NCI-H2029 treated with DMSO at 0.1 percent for 48 hours (cell line): Measurements from ENCODE around the gene LDLRAD4.
A peak's percentile ranks its signal among the peaks of the same experiment; 100 is the strongest.

ENCODE experiments used
- DNase-seq: peaks from one replicate; lab custom pipeline; 2025; lab: John Stamatoyannopoulos, UW

Gene LDLRAD4

DNA sequence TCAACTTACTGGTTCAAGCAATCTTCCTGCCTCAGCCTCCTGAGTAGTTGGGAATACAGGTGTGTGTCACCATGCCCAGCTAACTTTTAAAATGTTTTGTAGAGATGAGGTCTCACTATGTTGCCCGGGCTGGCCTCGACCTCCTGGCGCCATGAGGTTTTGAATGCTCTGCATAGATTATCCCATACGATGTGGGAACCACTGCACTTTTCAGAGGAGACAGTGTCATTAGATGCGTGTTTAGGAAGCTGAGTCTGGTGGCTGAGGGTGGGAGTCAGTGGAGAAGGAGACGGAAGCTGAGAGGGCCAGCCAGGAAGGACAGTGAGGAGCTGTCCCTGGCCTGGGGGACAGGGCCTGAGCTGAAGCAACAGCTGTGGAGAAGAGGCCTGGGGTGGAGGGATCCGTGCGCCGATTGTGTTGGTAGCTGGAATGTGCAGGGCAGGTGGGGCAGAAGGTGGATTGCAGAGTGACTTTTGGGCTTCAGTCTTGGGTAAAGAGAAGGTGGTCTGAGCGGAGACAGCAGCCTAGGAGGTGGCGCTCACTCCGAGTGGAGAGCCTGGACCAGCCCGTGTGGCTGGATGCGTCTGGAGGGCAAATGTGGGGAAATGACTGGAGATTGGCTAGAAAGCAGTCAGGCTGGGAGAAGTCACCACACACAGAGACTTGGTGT lies 68.0 kb downstream of the LDLRAD4 start:
- DNase-seq: no peak

DNA sequence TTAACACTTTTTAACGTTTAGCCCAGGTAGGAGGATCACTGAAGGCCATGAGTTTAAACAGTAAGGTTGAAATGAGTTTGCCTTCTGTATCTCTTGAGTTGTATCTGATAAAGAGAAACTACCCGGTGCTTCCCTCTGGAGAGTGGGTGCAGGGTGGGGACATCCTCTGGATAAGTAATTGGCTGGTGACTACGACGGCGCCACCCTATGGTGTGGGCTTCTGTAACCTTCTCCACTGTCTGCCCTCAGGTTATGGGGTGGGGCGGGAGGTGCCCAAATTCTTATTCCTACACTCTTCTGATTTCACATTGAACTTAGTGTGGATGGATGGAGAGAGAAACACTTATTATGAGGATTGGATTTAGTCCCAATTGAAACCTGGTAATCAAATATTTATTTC lies 68.8 kb downstream of the LDLRAD4 start:
- no peak for DNase-seq

DNA sequence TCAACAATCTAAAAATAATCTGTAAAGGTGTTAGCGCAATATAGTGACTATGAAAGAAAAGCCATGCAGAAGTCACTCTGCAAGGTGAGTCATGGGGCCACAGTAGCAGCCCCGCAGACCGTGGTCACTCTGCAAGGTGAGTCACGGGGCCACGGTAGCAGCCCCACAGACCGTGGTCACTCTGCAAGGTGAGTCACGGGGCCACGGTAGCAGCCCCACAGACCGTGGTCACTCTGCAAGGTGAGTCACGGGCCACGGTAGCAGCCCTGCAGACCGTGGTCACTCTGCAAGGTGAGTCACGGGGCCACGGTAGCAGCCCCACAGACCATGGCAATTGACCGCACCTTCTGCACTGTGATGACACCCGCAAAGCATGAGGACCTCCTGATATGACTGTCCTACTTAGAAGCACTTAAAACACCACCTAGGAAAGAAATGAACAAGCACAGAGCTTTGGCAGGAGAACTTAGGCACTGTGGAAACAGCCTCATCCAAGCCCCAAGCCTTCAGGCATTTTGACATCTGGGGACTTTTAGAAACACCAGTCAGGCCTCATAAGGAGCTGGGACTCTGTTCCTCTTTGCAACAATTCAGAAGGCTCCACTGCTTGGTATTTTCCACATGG lies 70.1 kb downstream of the LDLRAD4 start:
- DNase-seq: no peak

DNA sequence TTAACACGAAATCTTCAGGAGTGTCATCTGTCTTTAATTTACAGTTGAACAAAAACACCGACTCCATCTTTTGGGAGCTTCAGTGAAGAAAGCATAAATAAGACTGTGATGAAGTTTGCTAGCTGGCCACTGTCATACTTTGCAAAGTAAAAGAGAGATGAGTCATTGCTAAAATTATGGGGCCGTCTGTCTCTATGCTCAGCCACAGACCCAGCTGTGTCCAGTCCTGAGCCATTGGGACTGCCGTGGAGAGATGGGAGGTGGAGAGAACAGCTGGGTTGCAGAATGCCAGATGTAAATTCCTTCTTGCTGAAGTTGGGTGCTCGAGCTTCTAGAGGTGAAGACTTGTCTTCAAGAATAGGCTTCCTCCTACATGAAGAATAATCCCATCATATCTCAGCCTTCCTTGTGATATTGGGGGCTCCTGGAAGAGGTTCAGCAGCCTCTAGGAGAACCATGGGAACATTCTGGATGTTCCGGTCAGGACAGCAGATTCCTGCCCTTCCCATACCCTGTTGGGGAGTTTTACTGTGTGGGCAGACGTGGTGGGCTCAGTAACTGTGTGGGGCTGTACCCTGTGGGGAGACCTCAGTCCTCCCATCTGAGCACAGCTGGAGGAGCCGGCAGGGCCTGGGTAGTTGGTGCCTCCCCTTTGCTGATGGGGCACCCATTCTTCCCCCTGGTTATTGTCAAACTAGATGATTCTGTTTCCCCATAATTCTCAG lies 71.1 kb downstream of the LDLRAD4 start:
- no peak for DNase-seq

DNA sequence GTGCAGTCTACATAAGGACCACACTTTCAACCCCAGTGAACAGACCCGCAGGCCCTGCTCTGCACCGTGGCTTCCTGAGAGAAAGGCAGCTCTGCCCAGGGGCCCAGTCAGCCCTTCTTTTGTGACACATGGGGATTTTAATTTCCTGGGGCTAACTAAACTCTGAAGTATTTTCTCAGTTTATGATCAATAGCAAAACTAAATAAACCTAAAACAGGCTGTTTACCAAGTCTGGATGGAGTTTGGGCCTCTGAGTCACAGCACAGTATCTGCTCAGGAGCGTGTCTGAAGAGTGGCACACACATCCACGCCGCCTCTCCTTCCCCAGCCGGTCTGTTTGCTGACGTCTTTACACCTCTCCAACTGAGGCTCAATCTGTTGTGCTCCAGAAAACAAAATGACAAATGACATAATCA lies 72.3 kb downstream of the LDLRAD4 start:
- peak; percentile 7 for DNase-seq

DNA sequence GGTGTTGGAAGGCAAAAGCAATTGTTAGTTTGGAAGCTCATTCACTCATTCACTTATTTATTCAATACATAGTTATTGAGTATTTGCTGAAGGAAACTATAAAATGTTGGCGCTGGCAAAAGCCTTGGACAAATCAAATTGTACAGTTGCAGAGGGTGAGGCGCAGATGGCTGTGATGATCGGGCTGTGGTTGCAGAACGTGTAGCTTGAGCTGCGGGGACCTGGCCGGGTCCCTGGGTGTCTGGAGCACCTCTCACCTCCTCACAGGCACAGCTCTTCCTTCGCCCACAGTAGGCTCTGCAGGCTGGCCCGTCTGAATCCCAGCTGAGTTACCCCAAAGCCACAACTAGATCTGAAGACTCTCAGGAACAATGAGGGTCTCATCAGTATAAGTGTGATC lies 72.7 kb downstream of the LDLRAD4 start:
- no peak for DNase-seq

DNA sequence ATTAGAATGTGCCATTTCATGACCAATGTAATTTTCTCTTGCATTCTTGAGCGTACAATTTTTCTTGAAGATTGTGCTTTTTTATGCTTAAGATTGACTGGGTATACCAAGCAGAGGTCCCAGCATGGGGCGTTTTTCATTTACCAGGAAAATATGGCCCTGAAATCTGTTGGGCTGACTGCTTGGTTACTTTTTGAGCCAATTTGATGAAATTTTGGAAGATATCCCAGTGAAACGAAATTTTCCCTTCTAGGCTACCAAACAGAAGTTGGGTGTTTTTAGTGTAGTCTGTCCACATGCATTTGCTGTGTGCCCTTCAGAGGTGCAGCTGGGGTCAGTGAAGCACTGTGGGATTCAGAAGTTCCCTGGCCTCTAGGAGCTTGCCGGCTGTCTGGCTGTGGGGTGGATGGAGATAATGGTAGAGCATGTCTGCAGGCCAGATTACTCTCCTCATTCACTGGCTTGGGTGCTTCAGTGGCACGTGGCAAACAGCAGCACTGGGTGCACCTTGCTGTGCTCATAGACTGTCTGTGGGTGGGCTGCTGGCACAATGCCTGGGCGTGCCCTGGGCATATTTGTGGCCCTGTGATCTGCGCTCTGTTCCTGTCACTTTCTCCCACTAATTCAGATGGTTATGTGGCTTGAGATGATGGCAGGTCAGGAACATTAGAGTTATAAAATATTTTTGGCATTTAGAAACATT lies 73.3 kb downstream of the LDLRAD4 start:
- no peak for DNase-seq

DNA sequence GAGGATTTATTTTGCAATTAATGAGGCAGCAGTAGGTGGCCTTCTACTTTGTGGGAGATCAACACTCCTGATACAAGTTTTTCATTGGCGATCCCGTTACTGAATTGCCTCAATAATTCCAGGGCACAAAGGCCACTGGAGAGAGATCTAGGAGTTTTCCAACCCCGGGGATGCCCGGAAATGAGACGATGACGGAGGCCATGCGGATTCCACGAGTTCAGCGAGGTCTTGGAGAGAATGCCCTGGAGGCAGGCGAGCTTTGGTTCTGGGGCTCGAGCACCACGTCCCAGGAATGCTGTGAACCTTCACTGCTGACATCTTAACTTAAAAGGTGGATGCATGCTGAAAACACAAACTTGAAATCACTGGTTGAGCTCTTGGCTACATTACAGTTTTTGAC lies 74.2 kb downstream of the LDLRAD4 start:
- DNase-seq: no peak

DNA sequence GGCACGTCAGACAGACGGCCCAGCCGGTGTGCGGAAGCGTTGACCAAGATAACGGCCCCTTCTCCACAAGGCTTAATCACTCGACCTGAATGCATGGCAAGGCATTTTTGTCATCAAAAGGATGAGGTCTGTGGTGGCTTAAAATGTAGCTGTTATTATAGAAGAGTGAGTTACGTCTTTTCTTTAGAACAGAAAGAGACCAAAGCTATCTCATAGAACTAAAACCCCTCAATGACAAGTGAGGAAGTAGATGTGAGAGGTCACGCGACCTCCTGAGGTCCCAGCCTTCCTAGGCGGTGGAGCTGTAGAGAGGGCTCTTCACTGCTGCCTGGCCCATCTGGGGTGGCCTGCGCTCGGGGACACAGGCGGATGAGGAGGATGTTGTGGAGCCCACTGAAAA lies 75.7 kb downstream of the LDLRAD4 start:
- DNase-seq: no peak

DNA sequence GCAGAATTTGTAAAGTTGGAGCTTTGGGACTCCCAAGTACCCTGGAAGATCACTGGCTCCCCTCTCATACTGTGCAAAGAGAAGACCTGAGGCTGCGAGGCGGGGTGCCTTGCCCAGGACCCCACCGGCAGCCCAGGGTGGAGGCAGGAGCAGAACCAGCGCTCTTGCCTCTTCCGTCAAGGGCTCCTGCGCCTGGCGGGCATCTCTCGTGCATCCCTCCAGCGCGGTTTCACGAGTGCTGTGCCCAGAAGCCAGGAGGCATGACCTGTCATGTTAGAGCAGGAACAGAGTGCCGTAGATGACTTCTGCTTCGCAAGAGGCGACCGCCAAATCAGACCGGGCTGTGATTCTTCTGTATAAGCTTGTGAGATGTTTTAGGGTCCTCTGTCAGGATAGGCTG lies 77.3 kb downstream of the LDLRAD4 start:
- DNase-seq: no peak

DNA sequence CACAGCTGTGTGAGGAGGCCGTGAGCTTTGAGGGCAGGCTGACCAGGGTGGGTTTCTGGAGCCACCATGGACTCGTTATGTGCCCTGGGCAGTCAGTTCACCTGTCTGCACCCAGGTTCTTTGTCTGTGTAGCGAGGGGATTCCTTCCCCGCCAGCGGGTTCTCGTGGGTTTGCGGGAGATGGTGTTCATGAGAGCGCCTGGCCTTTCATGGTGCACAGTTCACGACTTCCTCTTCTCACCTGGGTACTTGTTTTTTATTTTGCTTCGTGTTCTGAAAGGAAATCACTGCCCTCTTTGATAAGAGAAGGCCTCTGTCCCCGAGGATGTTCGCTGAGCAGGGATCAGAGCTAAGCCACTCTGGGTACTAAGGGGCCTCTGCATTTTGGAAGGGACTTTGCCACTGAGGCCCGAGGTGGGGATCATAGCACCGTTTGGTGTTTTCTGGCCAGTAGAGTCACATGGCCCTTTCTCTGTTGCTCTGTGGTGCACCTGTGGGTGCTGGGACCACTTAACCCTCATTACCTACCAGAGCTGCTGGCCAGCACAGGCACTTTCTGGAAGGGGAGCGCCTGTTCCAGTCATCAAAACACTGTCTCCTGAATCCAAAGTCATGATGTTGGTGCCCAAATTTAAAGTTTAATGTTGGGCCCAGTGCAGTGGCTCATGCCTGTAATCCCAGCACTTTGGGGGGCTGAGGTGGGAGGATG lies 78.5 kb downstream of the LDLRAD4 start:
- no peak for DNase-seq

DNA sequence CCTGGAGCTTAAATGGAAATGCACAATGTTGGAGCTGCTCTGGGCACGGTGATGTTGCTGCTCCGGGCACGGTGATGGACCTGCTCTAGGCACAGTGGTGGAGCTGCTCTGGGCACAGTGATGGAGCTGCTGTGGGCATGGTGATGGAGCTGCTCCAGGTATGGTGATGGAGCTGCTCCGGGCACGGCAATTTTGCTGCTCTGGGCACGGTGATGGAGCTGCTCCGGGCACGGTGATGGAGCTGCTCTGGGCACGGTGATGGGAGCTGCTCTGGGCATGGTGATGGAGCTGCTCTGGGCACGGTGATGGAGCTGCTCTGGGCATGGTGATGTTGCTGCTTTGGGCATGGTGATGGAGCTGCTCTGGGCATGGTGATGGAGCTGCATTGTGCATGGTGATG lies 79.7 kb downstream of the LDLRAD4 start:
- DNase-seq: no peak

DNA sequence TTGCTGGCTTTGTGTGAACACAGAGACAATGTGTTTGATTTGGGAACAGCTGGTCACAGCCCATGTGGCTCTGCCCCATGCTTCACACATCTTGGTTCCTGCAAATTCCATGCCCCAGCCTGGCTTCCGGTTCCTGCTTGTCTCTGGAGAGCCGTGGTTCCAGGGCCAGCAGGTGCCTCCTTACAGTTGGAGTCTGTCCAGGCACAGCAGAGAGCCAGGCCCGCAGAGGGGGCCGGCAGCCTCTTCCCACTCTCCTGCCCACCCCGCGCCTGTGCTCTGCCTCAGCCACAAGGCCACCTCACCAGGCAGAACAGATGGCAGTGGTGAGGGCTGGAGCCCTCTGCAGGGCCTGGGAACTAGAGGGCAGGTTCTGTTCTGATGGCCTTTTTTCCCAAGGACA lies 81.5 kb downstream of the LDLRAD4 start:
- peak; percentile 21 for DNase-seq

DNA sequence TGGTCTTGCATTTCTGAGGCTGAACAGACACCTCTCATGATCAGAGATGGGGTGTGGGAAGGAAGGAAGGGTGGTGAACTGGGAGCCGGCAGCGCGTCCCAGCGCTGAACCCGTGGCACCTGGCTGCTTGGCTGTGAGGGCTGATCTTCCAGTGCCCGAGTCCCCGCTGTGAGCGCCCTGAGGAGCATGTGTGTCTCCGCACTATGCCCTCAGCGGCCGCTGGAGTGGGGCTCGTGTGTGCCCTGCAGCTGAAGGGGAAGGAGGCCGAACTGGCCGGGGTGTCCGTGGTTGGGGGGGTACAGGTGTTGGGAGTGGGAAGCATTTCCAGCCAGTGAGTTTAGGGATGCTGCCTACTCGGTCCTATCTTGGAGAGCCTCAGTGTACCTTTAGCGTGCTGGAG lies 82.2 kb downstream of the LDLRAD4 start:
- DNase-seq: no peak

DNA sequence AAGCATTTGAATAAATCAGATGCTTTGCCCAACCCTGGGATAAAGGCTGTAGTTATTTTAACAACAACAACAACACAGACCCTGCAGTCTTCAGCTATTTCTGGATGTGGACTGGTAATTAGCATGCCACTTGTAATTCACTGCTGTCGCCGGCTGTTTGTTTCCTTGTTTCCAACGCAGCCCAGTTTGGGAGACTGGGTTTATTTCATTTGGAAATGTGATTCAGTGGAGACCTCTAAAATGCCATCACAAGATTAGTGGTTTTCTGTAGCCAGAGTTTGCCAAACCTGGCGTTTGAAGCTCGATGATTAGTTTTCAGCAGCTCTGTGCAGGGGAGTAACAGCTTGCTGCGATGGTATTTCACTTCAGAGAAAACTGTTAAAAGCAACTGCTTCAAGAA lies 83.5 kb downstream of the LDLRAD4 start:
- no peak for DNase-seq

DNA sequence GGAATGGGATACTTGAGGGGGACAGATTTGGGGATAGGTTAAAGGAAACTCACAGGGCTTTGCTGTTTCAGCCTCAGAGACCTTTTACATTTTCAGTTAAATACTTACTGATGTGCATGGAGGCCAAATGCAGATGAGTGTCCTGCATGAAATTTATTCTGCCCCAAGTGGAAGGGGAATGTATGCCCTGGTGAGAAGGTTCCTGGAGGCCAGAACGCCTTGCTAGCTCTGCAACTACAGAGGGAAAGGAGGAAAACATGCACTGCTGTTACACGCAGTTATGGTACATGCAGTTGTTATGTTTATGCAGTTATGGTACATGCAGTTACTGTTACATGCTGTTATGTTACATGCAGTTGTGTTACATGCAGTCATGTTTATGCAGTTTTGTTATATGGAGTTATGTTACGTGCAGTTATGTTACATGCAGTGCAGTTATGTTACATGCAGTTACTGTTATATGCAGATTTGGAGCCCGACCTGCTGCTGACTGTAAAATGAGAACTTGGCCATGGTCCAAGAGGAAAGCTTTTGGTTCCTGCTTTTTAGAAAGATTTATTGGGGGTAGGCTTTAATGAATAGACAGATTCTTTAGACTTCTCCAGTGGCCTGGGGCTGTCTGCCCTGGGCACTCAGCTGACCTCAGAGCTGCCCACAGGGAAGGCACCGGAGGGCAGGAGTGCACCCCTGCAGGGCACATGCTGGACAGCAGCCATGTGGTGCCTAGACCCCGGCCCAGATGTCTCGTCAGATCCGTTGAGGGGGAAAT lies 84.1 kb downstream of the LDLRAD4 start:
- DNase-seq: peak; percentile 27

DNA sequence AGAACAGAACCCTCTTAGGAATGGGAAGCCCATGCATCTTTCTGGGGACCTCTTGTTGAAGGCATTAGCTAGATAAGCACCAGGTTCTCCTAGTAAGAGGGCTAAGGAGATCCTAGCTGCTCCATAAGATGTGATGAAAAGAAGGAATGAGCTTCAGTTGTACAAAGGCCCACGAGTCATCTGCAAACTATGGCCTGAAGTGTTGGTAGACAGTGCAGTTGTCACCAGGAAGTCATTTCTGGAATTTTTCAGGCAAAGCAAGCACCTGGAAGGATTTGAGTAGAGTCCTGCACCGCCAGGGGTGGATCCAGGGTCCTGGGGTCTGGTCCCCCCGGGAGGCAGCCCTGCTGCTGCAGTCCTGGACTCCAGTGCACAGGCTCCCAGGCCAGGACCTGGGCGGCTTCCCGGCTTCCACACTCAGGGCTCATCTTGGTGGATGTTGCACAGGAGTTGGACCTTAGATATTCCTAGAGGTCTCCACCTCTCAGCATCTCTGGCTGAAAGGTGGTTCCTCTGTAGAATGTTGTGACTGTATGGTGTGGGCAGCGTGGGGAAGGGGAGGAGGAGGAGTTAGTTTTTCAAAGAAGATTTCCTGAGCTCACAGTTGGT lies 85.3 kb downstream of the LDLRAD4 start:
- DNase-seq: no peak

DNA sequence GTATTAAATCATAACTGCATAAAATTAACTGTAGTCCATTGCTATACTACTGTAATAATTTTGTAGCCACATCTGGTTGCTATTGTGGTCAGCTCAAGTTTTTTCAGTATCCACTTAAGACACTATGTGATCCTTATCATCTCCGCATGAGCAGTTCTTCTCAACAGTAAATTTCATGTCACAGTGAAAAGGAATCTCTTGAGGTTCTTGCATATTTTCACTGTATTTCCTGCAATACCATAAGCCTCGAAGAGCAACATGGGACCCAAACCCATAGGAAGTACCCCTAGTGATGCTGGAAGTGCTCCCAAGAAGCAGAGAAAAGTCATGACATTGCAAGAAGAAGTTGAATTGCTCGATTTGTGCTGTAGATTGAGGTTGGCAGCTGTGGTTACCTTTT lies 86.7 kb downstream of the LDLRAD4 start:
- no peak for DNase-seq

DNA sequence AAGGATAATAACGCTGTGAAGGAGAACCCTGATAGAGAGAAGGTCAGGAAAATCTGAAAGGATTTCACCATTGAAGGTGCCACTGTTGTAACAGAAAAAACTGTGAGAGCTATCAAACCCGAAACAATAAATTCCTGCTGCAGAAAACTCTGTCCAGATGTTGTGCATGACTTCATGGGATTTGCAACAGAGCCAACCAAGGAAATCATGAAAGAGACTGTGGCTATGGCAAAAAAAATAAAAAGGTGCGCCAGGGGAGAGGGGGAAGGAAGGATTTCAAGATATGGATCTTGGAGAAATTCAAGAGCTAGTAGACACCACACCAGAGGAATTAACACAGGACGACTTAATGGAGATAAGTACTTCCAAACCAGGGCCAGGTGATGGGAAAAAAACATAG lies 88.0 kb downstream of the LDLRAD4 start:
- DNase-seq: no peak

DNA sequence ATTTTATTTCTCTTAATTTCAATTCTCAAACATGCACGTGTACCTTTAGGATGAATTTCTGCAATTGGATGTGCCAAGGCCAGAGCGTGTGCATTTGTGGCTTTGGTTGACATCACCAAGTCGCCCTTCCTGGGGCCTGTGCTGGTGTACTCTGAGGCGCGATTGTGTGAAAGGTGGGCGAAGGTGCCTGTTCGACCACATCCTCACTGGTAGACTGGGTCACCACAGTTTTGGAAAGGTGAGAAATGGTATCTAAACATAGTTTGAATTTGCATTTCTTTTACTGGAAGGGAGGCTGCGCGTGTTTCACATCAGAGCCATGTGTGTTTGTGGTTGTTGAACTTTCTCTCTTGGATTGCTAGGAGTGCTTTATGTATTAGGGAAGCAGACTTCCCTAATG lies 89.8 kb downstream of the LDLRAD4 start:
- DNase-seq: no peak
